H1 (cell line): Measurements from ENCODE around the gene G2E3. TPM values are rescaled to one million over a fixed set of nuclear protein-coding genes. Genes with fewer than 3 reads are reported as not detected.

Experiments used
- CTCF ChIA-PET: fragments of 300-600 bp; sonication (Branson Sonifier 250); formaldehyde crosslinking; loops from one replicate; lab custom pipeline; 2021; ENCODE audit not compliant: partially characterized antibody; lab: Charles Lee
- POLR2A ChIA-PET: fragments of 300-600 bp; sonication (Branson Sonifier 250); formaldehyde crosslinking; loops from one replicate; lab custom pipeline; 2021; ENCODE audit warnings: inconsistent platforms; ENCODE audit not compliant: partially characterized antibody; lab: Charles Lee
- DNase-seq, 2 experiments: peaks; one replicate each; pipeline versions ENCODE4 v3.0.0 to v3.0.0-alpha.2; 2010 to 2022; ENCODE audit warnings: low spot score in 2 of 2, low read depth in 1 of 2, mixed read lengths in 1 of 2
- FAIRE-seq: peaks from 2 replicates; lab custom pipeline; 2011; peaks lifted over from hg19 to GRCh38; lab: Jason Lieb, UNC
- H2AFZ ChIP-seq: 2 replicates; pipeline ENCODE4 v1.8.1; 2012; ENCODE audit warnings: low read length, inconsistent platforms
- H2AK5ac ChIP-seq: 2 replicates; pipeline ENCODE4 v1.6.1; 2013; ENCODE audit warnings: low read depth, low read length
- H2BK120ac ChIP-seq: replicated peaks from 2 replicates; pipeline ENCODE3; 2013; ENCODE audit warnings: low read depth, low read length, inconsistent platforms
- H2BK12ac ChIP-seq: 2 replicates; pipeline ENCODE4 v1.6.1; 2013; ENCODE audit warnings: low read depth, low read length
- H2BK15ac ChIP-seq: 2 replicates; pipeline ENCODE4 v1.6.1; 2013; ENCODE audit warnings: low read length
- H2BK20ac ChIP-seq: 2 replicates; pipeline ENCODE4 v1.6.1; 2013; ENCODE audit warnings: low read length
- H2BK5ac ChIP-seq: 2 replicates; pipeline ENCODE4 v1.6.1; 2013; ENCODE audit warnings: low read depth, low read length
- H3K14ac ChIP-seq: 2 replicates; pipeline ENCODE4 v1.6.1; 2013; ENCODE audit warnings: inconsistent platforms; ENCODE audit not compliant: insufficient read length
- H3K18ac ChIP-seq: 2 replicates; pipeline ENCODE4 v1.6.1; 2013; ENCODE audit warnings: low read length; ENCODE audit errors: extremely low read depth
- H3K23ac ChIP-seq: 2 replicates; pipeline ENCODE4 v1.6.1; 2013; ENCODE audit warnings: inconsistent platforms; ENCODE audit not compliant: insufficient read length
- H3K23me2 ChIP-seq: 2 replicates; pipeline ENCODE4 v1.6.1; 2013; ENCODE audit warnings: low read depth, low read length
- H3K27ac ChIP-seq: 2 replicates; pipeline ENCODE4 v1.6.1; 2011; ENCODE audit warnings: low read depth, low read length, inconsistent platforms
- H3K27me3 ChIP-seq, 4 experiments: replicated peaks in 1 of 4; 1 replicate in 1 of 4; 2 replicates in 3 of 4; pipeline versions ENCODE4 v1.6.1 to v1.8.1; 2011 to 2013; ENCODE audit warnings: low read length in 3 of 4, mild to moderate bottlenecking in 3 of 4, inconsistent platforms in 2 of 4, mixed read lengths in 2 of 4, moderate library complexity in 1 of 4; ENCODE audit not compliant: control insufficient read depth in 3 of 4, insufficient read depth in 3 of 4; ENCODE audit errors: extremely low read depth in 1 of 4
- H3K36me3 ChIP-seq, 4 experiments: 2 replicates each; pipeline versions ENCODE4 v1.6.1 to v1.8.1; 2011 to 2013; ENCODE audit warnings: mild to moderate bottlenecking in 4 of 4, low read length in 3 of 4, moderate library complexity in 2 of 4, control low read depth in 1 of 4, inconsistent platforms in 1 of 4; ENCODE audit not compliant: insufficient read depth in 4 of 4, control insufficient read depth in 2 of 4
- H3K4ac ChIP-seq: replicated peaks from 2 replicates; pipeline ENCODE3; 2013; ENCODE audit warnings: low read length, low read depth, mixed read lengths, inconsistent platforms; ENCODE audit not compliant: insufficient read length
- H3K4me1 ChIP-seq, 4 experiments: replicated peaks in 1 of 4; 1 replicate in 1 of 4; 2 replicates in 3 of 4; pipeline versions ENCODE4 v1.6.1 to v1.8.1; 2011 to 2013; ENCODE audit warnings: low read length in 3 of 4, inconsistent platforms in 2 of 4, mixed read lengths in 1 of 4; ENCODE audit not compliant: insufficient read depth in 4 of 4, control insufficient read depth in 3 of 4
- H3K4me2 ChIP-seq, 2 experiments: 2 replicates each; pipeline versions ENCODE4 v1.6.1 to v1.8.1; 2011 to 2013; ENCODE audit warnings: low read depth in 2 of 2, low read length in 2 of 2, control low read depth in 1 of 2, inconsistent platforms in 1 of 2, mild to moderate bottlenecking in 1 of 2; ENCODE audit not compliant: insufficient read depth in 1 of 2
- H3K4me3 ChIP-seq, 4 experiments: fragments of 200-600, 300-600 bp in 1 of 4; sonication (generic), shearing (Covaris generic), sonication (Bioruptor Twin) in 1 of 4; 2 replicates each; pipeline versions ENCODE4 v1.5.1 to v1.8.1; 2011 to 2016; ENCODE audit warnings: low read length in 4 of 4, low read depth in 3 of 4, control low read depth in 2 of 4, inconsistent platforms in 2 of 4, mild to moderate bottlenecking in 2 of 4, mixed read lengths in 1 of 4, moderate library complexity in 1 of 4; ENCODE audit not compliant: insufficient read depth in 2 of 4; ENCODE audit errors: extremely low read depth in 1 of 4
- H3K56ac ChIP-seq: replicated peaks from 2 replicates; pipeline ENCODE3; 2013; ENCODE audit warnings: low read depth, mild to moderate bottlenecking, mixed read lengths, low read length, inconsistent platforms; ENCODE audit not compliant: insufficient read length
- H3K79me1 ChIP-seq: 2 replicates; pipeline ENCODE4 v1.6.1; 2013; ENCODE audit warnings: low read depth, low read length, control low read depth
- H3K79me2 ChIP-seq, 2 experiments: 2 replicates each; pipeline versions ENCODE4 v1.6.1 to v1.8.1; 2012 to 2013; ENCODE audit warnings: low read length in 2 of 2, mild to moderate bottlenecking in 2 of 2, inconsistent platforms in 1 of 2; ENCODE audit not compliant: insufficient read depth in 2 of 2, control insufficient read depth in 1 of 2
- H3K9ac ChIP-seq, 4 experiments: replicated peaks in 1 of 4; 1 replicate in 1 of 4; 2 replicates in 3 of 4; pipeline versions ENCODE4 v1.6.1 to v1.8.1; 2011 to 2013; ENCODE audit warnings: low read depth in 3 of 4, low read length in 3 of 4, control low read depth in 2 of 4, mild to moderate bottlenecking in 2 of 4, moderate library complexity in 2 of 4, inconsistent platforms in 1 of 4; ENCODE audit errors: extremely low read depth in 1 of 4
- H3K9me3 ChIP-seq, 2 experiments: 2 replicates each; pipeline versions ENCODE4 v1.6.1 to v1.8.1; 2012 to 2013; ENCODE audit warnings: mild to moderate bottlenecking in 2 of 2, moderate library complexity in 2 of 2, control low read depth in 1 of 2, inconsistent platforms in 1 of 2, low read depth in 1 of 2, low read length in 1 of 2, mixed read lengths in 1 of 2; ENCODE audit not compliant: insufficient read depth in 2 of 2
- H4K20me1 ChIP-seq, 2 experiments: replicated peaks in 1 of 2; 2 replicates each; pipeline versions ENCODE3 to v1.8.1; 2011 to 2013; ENCODE audit warnings: inconsistent platforms in 2 of 2, low read length in 2 of 2, mild to moderate bottlenecking in 1 of 2; ENCODE audit not compliant: insufficient read depth in 2 of 2, control insufficient read depth in 1 of 2
- H4K5ac ChIP-seq: 2 replicates; pipeline ENCODE4 v1.6.1; 2013; ENCODE audit warnings: low read length, low read depth, mixed read lengths, inconsistent platforms; ENCODE audit not compliant: insufficient read length
- H4K8ac ChIP-seq: 2 replicates; pipeline ENCODE4 v1.8.0; 2013; ENCODE audit warnings: mild to moderate bottlenecking, moderate library complexity, low read length, inconsistent platforms; ENCODE audit not compliant: insufficient read depth; ENCODE audit errors: extremely low read depth
- H4K91ac ChIP-seq: replicated peaks from 2 replicates; pipeline ENCODE3; 2013; ENCODE audit warnings: low read length, mixed read lengths, inconsistent platforms; ENCODE audit not compliant: insufficient read length
- CHD1 ChIP-seq: IDR thresholded peaks from 2 replicates; pipeline ENCODE4 v1.6.1; 2012; ENCODE audit warnings: low read depth, low read length, improper control_type of control experiment
- KDM4A ChIP-seq: IDR thresholded peaks from one replicate; pipeline ENCODE4 v1.7.1; 2012; ENCODE audit warnings: low read depth, mild to moderate bottlenecking, moderate library complexity, low read length, inconsistent platforms; ENCODE audit not compliant: severe bottlenecking
- KDM5A ChIP-seq: fragments of 200-600 bp; IDR thresholded peaks from 2 replicates; pipeline ENCODE4 v1.7.1; 2012; ENCODE audit warnings: mild to moderate bottlenecking, low read length, inconsistent platforms, mixed read lengths
- NANOG ChIP-seq: IDR thresholded peaks from 2 replicates; pipeline ENCODE4 v1.6.1; 2011; ENCODE audit warnings: low read length, low read depth, mild to moderate bottlenecking, inconsistent platforms; ENCODE audit not compliant: insufficient read depth, poor library complexity, severe bottlenecking
- NRF1 ChIP-seq: IDR thresholded peaks from 2 replicates; pipeline ENCODE4 v1.6.1; 2011; ENCODE audit warnings: mild to moderate bottlenecking, low read depth, low read length, improper control_type of control experiment
- RFX5 ChIP-seq: IDR thresholded peaks from 2 replicates; pipeline ENCODE4 v1.6.1; 2011; ENCODE audit warnings: low read depth, low read length, improper control_type of control experiment, borderline replicate concordance
- RNF2 ChIP-seq: fragments of 200-900, 300-1000 bp; sonication (generic); IDR thresholded peaks from 2 replicates; pipeline ENCODE4 v1.7.1; 2016; ENCODE audit warnings: borderline replicate concordance, low read depth, mild to moderate bottlenecking, antibody characterized with exemption, low read length; ENCODE audit not compliant: poor library complexity, severe bottlenecking; ENCODE audit errors: missing control alignments
- SAP30 ChIP-seq: fragments of 300-600 bp; sonication (generic); IDR thresholded peaks from 2 replicates; pipeline ENCODE4 v1.7.1; 2012; ENCODE audit warnings: low read length, moderate library complexity, mild to moderate bottlenecking, inconsistent platforms; ENCODE audit not compliant: insufficient read depth, insufficient replicate concordance
- SIN3A ChIP-seq, 2 experiments: IDR thresholded peaks in 1 of 2; conservative IDR thresholded peaks in 1 of 2; 2 replicates each; pipeline ENCODE4 v1.6.1; 2011 to 2012; ENCODE audit warnings: low read length in 2 of 2, improper control_type of control experiment in 1 of 2, low read depth in 1 of 2, mild to moderate bottlenecking in 1 of 2
- SIX5 ChIP-seq: IDR thresholded peaks from 2 replicates; pipeline ENCODE4 v1.6.1; 2011; ENCODE audit warnings: mild to moderate bottlenecking, low read depth, low read length
- SUZ12 ChIP-seq: fragments of 200-600 bp; sonication (generic); IDR thresholded peaks from 2 replicates; pipeline ENCODE4 v1.6.1; 2012; ENCODE audit warnings: mild to moderate bottlenecking, inconsistent platforms, low read length, moderate library complexity, mixed read lengths
- TCF12 ChIP-seq: IDR thresholded peaks from 2 replicates; pipeline ENCODE4 v1.6.1; 2011; ENCODE audit warnings: low read depth, mild to moderate bottlenecking, low read length
- polyA plus RNA-seq, 7 experiments: library from polyadenylated mRNA; depleted of rRNA in 3 of 7; stranded (reverse) in 5 of 7; unstranded in 2 of 7; fragments of >200 nt in 5 of 7; fragments of 200-250 nt in 2 of 7; gene quantifications; 1 replicate in 5 of 7; 2 replicates in 1 of 7; 4 replicates in 1 of 7; pipeline versions ENCODE4 v1.2.1 to v1.2.3, GENCODE V29; 2011 to 2013; ENCODE audit warnings: missing spikeins in 2 of 7, mixed read lengths in 2 of 7
- total RNA-seq: library from RNA; stranded (reverse); fragmentation: NEBNext Ultra II Directional; extraction: Animal tissue kit (Norgen Biotek cat#: 25700); gene quantifications from 2 replicates; pipeline ENCODE4 v1.2.1, GENCODE V29; 2021
- TF ChIP-seq, protein P1 (sequence below): IDR thresholded peaks from 2 replicates; pipeline ENCODE4 v1.6.1; 2012; ENCODE audit warnings: inconsistent platforms

The G2E3 gene
- total and polyA plus RNA-seq, 2 of the 8 experiments (the other 6 are each of a cell fraction or from before 2014, with no cell fraction given) = 9.2 to 72.0 TPM

DNA sequence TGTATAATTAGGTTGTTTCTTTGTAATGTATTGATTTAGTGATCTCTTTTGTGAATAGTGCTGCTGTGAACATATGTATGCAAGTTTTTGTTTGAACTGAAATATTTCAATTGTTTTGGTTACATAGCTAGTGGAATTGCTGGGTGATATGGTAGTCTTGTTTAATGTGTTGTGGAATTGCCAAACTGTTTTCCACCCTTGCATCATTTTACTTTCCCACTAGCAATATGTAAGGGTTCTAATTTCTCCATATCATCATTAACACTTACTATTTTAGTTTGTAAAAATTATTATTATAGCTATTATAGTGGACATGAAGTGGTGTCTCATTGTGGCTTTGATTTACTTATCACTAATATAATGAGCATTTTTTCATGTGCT lies 5.9 kb downstream of the G2E3 start:
- H3K56ac ChIP-seq = no peak overlapping the region
- peaks cover 2% of the 10 kb centered on the region; the same call in 1 of the 2 replicates for H3K79me1 ChIP-seq
- H3K36me3 ChIP-seq = peaks cover 0 to 7% (median 0%) of the 10 kb centered on the region in 4 experiments; a peak in 1 of 8 replicates
- H3K4me1 ChIP-seq = peaks cover 0 to 5% (median 3%) of the 10 kb centered on the region in 4 experiments; a peak in 3 of 7 replicates
- no peak overlapping the region for H2BK120ac ChIP-seq
- no peak overlapping the region for H2BK12ac ChIP-seq
- no peak overlapping the region for H2AFZ ChIP-seq
- H3K27ac ChIP-seq = no peak overlapping the region
- no peaks in the 10 kb centered on the region for H3K9me3 ChIP-seq
- H3K79me2 ChIP-seq = peaks cover 53 to 99% of the 10 kb centered on the region in 2 experiments
- no peak overlapping the region for H2BK15ac ChIP-seq
- no peak overlapping the region for H3K4me3 ChIP-seq
- H3K18ac ChIP-seq = no peak overlapping the region
- FAIRE-seq (no peak), DNase-seq (no peak)
- no peak overlapping the region for H2AK5ac ChIP-seq
- no peak overlapping the region for H4K91ac ChIP-seq
- no peak overlapping the region for H3K4ac ChIP-seq
- CTCF ChIA-PET = no interaction called here
- no peak overlapping the region for H3K14ac ChIP-seq
- H2BK5ac ChIP-seq = no peak overlapping the region
- no peak overlapping the region for H3K9ac ChIP-seq
- H3K23me2 ChIP-seq = no peaks in the 10 kb centered on the region
- POLR2A ChIA-PET = no interaction called here
- H4K5ac ChIP-seq = no peak overlapping the region
- H4K20me1 ChIP-seq = peaks cover 16 to 20% of the 10 kb centered on the region in 2 experiments
- H3K4me2 ChIP-seq = no peak overlapping the region
- H2BK20ac ChIP-seq = no peak overlapping the region
- no peaks in the 10 kb centered on the region for H3K27me3 ChIP-seq
- no peak overlapping the region for H4K8ac ChIP-seq
- no peak overlapping the region for H3K23ac ChIP-seq
- TF ChIP-seq RNF2 = no peak
- no peak for TF ChIP-seq SIN3A (conservative IDR thresholded peaks at IDR 0.05 in 1 of 2, IDR thresholded peaks at IDR 0.05 in 1 of 2; ENCODE audit: low read depth in 1 of 2, low read length in 2 of 2)
- TF ChIP-seq TCF12 = no peak
- no peak for TF ChIP-seq KDM4A
- no peak for TF ChIP-seq KDM5A
- no peak for TF ChIP-seq SIX5
- no peak for TF ChIP-seq CHD1
- TF ChIP-seq SAP30 = no peak
- TF ChIP-seq SUZ12 = no peak
- no peak for TF ChIP-seq NANOG
- no peak for TF ChIP-seq RFX5
- no peak for TF ChIP-seq NRF1
- TF ChIP-seq, protein P1, sequence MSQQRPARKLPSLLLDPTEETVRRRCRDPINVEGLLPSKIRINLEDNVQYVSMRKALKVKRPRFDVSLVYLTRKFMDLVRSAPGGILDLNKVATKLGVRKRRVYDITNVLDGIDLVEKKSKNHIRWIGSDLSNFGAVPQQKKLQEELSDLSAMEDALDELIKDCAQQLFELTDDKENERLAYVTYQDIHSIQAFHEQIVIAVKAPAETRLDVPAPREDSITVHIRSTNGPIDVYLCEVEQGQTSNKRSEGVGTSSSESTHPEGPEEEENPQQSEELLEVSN = no peak
